Loucy (cell line): ENCODE results near the gene PPP2R5C.

ENCODE experiments used
- H2AFZ ChIP-seq: fragments of 200-600 bp; sonication (generic); 2 replicates; pipeline ENCODE4 v1.6.0; 2016; ENCODE audit warnings: antibody characterized with exemption, mild to moderate bottlenecking, low read length, moderate library complexity
- H3F3A ChIP-seq: fragments of 200-600 bp; 2 replicates; pipeline ENCODE4 v1.6.0; 2016; ENCODE audit warnings: antibody characterized with exemption, low read depth, mild to moderate bottlenecking
- H3K27me3 ChIP-seq: fragments of 200-600 bp; sonication (generic); 2 replicates; pipeline ENCODE4 v1.6.1; 2014; ENCODE audit warnings: low read length, mild to moderate bottlenecking; ENCODE audit not compliant: insufficient read depth, poor library complexity, severe bottlenecking
- H3K36me3 ChIP-seq: fragments of 200-600 bp; sonication (generic); 2 replicates; pipeline ENCODE4 v1.6.1; 2016; ENCODE audit warnings: low read length; ENCODE audit not compliant: insufficient read depth
- H3K4me1 ChIP-seq: fragments of 200-600 bp; sonication (generic); 2 replicates; pipeline ENCODE4 v1.5.1; 2014; ENCODE audit warnings: low read length, mild to moderate bottlenecking; ENCODE audit not compliant: insufficient read depth, poor library complexity, severe bottlenecking
- H3K4me2 ChIP-seq: fragments of 200-600 bp; sonication (generic); 2 replicates; pipeline ENCODE4 v1.6.0; 2014; ENCODE audit warnings: antibody characterized with exemption, low read length, low read depth, mild to moderate bottlenecking; ENCODE audit not compliant: poor library complexity, severe bottlenecking
- H3K4me3 ChIP-seq: fragments of 200-600 bp; sonication (generic); 2 replicates; pipeline ENCODE4 v1.5.1; 2014; ENCODE audit warnings: low read length, mild to moderate bottlenecking, mixed read lengths; ENCODE audit not compliant: poor library complexity, severe bottlenecking
- H3K79me2 ChIP-seq: fragments of 200-600 bp; sonication (generic); 2 replicates; pipeline ENCODE4 v1.6.1; 2014; ENCODE audit warnings: low read length; ENCODE audit not compliant: insufficient read depth
- H3K9ac ChIP-seq: fragments of 200-600 bp; sonication (generic); 2 replicates; pipeline ENCODE4 v1.6.0; 2014; ENCODE audit warnings: mild to moderate bottlenecking, low read depth, low read length, moderate library complexity; ENCODE audit not compliant: poor library complexity, severe bottlenecking
- H3K9me2 ChIP-seq: fragments of 200-600 bp; sonication (generic); replicated peaks from 2 replicates; pipeline ENCODE4 v1.6.1; 2016; ENCODE audit warnings: low read depth, low read length, mixed read lengths
- H3K9me3 ChIP-seq: fragments of 200-600 bp; sonication (generic); 2 replicates; pipeline ENCODE4 v1.6.1; 2014; ENCODE audit warnings: mild to moderate bottlenecking, antibody characterized with exemption, low read length, low read depth; ENCODE audit not compliant: insufficient read depth
- H4K20me1 ChIP-seq: fragments of 200-600 bp; sonication (generic); 2 replicates; pipeline ENCODE4 v1.6.0; 2014; ENCODE audit warnings: antibody characterized with exemption, low read length, mild to moderate bottlenecking; ENCODE audit not compliant: insufficient read depth, poor library complexity, severe bottlenecking
- EZH2phosphoT487 ChIP-seq: fragments of 200-600 bp; IDR thresholded peaks from 2 replicates; pipeline ENCODE4 v1.6.1; 2018; ENCODE audit warnings: antibody characterized with exemption, mild to moderate bottlenecking, moderate library complexity, borderline replicate concordance
- TF ChIP-seq, protein P1 (sequence below): fragments of 200-600 bp; sonication (generic); conservative IDR thresholded peaks from 2 replicates; pipeline ENCODE4 v1.5.1; 2014; ENCODE audit warnings: mild to moderate bottlenecking, antibody characterized with exemption, low read length

Gene PPP2R5C

DNA sequence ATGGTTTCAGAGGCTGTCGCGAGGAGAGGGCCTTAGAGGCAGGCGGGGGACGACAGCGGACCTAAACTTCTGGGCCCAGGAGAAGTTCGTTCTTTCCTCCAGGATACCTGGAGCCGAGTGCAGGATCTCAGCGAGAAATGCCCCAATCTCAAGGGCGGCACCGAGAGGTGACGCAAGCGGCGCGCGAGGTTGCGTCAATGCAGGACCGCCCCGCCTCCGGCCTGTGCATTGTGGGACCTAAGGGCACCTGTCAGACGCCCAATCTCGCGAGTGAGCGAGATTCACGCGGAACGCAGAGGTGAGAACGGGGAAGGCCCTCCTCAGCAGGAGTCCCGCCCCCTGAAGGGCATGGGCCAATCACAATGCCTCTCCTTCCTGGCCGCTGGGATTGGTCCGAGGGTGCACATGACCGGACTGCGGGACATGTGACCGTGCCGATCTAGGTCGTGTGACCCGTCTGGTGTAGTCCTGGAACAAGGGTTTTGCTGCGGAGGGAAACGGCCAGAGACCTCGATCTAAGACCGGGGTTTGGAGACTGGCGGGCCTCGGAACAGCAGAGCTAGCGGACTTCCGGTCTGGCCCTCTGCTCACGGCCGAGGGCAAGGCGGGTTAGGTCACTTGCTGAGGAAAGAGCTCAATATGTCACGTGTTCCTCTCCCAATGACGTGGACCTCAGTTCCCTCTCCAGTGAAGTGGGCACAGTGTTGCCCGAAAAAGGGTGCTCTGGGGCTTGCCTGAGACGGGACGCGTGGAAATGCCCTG, 186.6 kb downstream of the PPP2R5C start:
- Histone ChIP-seq H3K27me3 (no peaks in the 10 kb centered on the region), H3K9me2 (no peaks in the 10 kb centered on the region), H4K20me1 (peaks cover 3% of the 10 kb centered on the region), H3K79me2 (peaks cover 9% of the 10 kb centered on the region; the same call in 1 of the 2 replicates), H3K36me3 (no peaks in the 10 kb centered on the region), H2AFZ (peak overlapping the region; percentile 95), H3K4me3 (peak overlapping the region; percentile 95), H3K4me1 (peaks cover 9% of the 10 kb centered on the region), H3K9ac (peak overlapping the region; percentile 91), H3K4me2 (peak overlapping the region; percentile 99), H3F3A (no peaks in the 10 kb centered on the region), H3K9me3 (no peaks in the 10 kb centered on the region)
- no peak for TF ChIP-seq EZH2phosphoT487
- TF ChIP-seq, protein P1, sequence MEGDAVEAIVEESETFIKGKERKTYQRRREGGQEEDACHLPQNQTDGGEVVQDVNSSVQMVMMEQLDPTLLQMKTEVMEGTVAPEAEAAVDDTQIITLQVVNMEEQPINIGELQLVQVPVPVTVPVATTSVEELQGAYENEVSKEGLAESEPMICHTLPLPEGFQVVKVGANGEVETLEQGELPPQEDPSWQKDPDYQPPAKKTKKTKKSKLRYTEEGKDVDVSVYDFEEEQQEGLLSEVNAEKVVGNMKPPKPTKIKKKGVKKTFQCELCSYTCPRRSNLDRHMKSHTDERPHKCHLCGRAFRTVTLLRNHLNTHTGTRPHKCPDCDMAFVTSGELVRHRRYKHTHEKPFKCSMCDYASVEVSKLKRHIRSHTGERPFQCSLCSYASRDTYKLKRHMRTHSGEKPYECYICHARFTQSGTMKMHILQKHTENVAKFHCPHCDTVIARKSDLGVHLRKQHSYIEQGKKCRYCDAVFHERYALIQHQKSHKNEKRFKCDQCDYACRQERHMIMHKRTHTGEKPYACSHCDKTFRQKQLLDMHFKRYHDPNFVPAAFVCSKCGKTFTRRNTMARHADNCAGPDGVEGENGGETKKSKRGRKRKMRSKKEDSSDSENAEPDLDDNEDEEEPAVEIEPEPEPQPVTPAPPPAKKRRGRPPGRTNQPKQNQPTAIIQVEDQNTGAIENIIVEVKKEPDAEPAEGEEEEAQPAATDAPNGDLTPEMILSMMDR = no peak

- H2AFZ ChIP-seq = peak overlapping the region; percentile 95
- H3K4me1 ChIP-seq = peaks cover 9% of the 10 kb centered on the region
- H3K79me2 ChIP-seq = peaks cover 9% of the 10 kb centered on the region; the same call in 1 of the 2 replicates
- H3K27me3 ChIP-seq = no peaks in the 10 kb centered on the region
- no peaks in the 10 kb centered on the region for H3K36me3 ChIP-seq
- H3K9ac ChIP-seq = peak overlapping the region; percentile 75
- H3K4me3 ChIP-seq = peak overlapping the region; percentile 95
- no peaks in the 10 kb centered on the region for H3K9me2 ChIP-seq
- peaks cover 3% of the 10 kb centered on the region for H4K20me1 ChIP-seq
- H3K9me3 ChIP-seq = no peaks in the 10 kb centered on the region
- no peaks in the 10 kb centered on the region for H3F3A ChIP-seq
- TF ChIP-seq, protein P1 = no peak
- no peak for TF ChIP-seq EZH2phosphoT487
- H3K4me2 ChIP-seq = peak overlapping the region; percentile 99
These were observed 187.2 kb downstream of the PPP2R5C start for GRCh38 chr14:101948666-101949216.

DNA sequence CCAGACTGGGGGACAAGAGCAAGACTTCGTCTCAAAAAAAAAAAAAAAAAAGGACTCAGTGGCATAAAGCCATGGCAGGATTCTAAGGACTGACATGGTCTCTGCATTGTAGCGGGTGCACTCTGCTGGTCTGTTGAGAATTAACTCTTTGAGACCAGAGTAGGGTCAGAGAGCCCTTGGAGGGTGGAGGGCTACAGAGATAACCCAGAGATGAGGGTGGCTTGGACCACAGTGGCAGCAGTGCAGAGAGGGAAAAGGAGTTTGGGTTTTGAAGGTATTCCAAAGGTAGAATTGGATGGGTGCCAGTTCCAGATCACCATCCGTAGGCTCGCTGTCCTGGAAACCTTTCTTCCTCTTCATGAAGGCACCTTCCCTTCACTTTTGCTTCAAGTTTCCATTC, 188.6 kb downstream of the PPP2R5C start:
- no peaks in the 10 kb centered on the region for H3K27me3 ChIP-seq
- TF ChIP-seq, protein P1 = no peak
- TF ChIP-seq EZH2phosphoT487 = no peak
- H3K9ac ChIP-seq = no peak overlapping the region
- no peaks in the 10 kb centered on the region for H3K36me3 ChIP-seq
- H3K4me3 ChIP-seq = no peak overlapping the region
- H4K20me1 ChIP-seq = peaks cover 3% of the 10 kb centered on the region
- H3F3A ChIP-seq = no peaks in the 10 kb centered on the region
- H3K4me1 ChIP-seq = peaks cover 9% of the 10 kb centered on the region
- no peaks in the 10 kb centered on the region for H3K9me3 ChIP-seq
- no peak overlapping the region for H3K4me2 ChIP-seq
- H2AFZ ChIP-seq = no peak overlapping the region
- H3K9me2 ChIP-seq = no peaks in the 10 kb centered on the region
- H3K79me2 ChIP-seq = peaks cover 9% of the 10 kb centered on the region; the same call in 1 of the 2 replicates
